SK-N-SH (cell line): Measurements from ENCODE around the gene IL17RE. TPM values are rescaled to one million over a fixed set of nuclear protein-coding genes. Genes with fewer than 3 reads are reported as not detected.
A peak's percentile ranks its signal among the peaks of the same experiment; 100 is the strongest.
"Not testable (repeated sequence)": the region's sequence is repeated elsewhere in the genome, so short reads cannot be mapped to it uniquely, and the experiment has no call there.

ENCODE experiments used
- CTCF ChIA-PET: fragments of 300-600, 350-600 bp; formaldehyde crosslinking; extraction: SDS; loops from one replicate; lab custom pipeline; 2021; lab: Yijun Ruan, JAX
- POLR2A ChIA-PET: fragments of 350-600 bp; sonication (Branson Sonifier 250); formaldehyde crosslinking; extraction: SDS; loops from one replicate; lab custom pipeline; 2020; ENCODE audit warnings: antibody characterized with exemption, inconsistent platforms; lab: Yijun Ruan, JAX
- DNase-seq: peaks from one replicate; pipeline ENCODE4 v3.0.0; 2012
- H2AFZ ChIP-seq: fragments of 200-600 bp; sonication (generic); 2 replicates; pipeline ENCODE4 v1.8.1; 2016; ENCODE audit warnings: antibody characterized with exemption, mild to moderate bottlenecking, low read depth
- H3F3A ChIP-seq: fragments of 200-600 bp; sonication (generic); replicated peaks from 2 replicates; pipeline ENCODE3; 2016; ENCODE audit warnings: antibody characterized with exemption, mild to moderate bottlenecking; ENCODE audit not compliant: insufficient read depth
- H3K27ac ChIP-seq, 2 experiments: fragments of 200-500 bp in 1 of 2; fragments of 200-600 bp in 1 of 2; sonication (Bioruptor generic) in 1 of 2; sonication (generic), shearing (Covaris generic) in 1 of 2; 2 replicates each; pipeline versions ENCODE4 v1.5.1 to v1.6.1; 2014 to 2016; ENCODE audit warnings: low read depth in 2 of 2, inconsistent platforms in 1 of 2, low read length in 1 of 2, mild to moderate bottlenecking in 1 of 2, mixed read lengths in 1 of 2
- H3K27me3 ChIP-seq: fragments of 200-600 bp; sonication (generic), shearing (Covaris generic); 2 replicates; pipeline ENCODE4 v1.6.1; 2016; ENCODE audit warnings: mixed run types; ENCODE audit not compliant: insufficient read depth
- H3K36me3 ChIP-seq, 2 experiments: fragments of 200-500 bp in 1 of 2; fragments of 200-600 bp in 1 of 2; sonication (Bioruptor generic) in 1 of 2; sonication (generic) in 1 of 2; replicated peaks in 1 of 2; 2 replicates each; pipeline versions ENCODE3 to v1.5.1; 2014 to 2016; ENCODE audit warnings: low read length in 1 of 2, mild to moderate bottlenecking in 1 of 2; ENCODE audit not compliant: insufficient read depth in 2 of 2, control insufficient read depth in 1 of 2
- H3K4me1 ChIP-seq, 2 experiments: fragments of 200-500 bp in 1 of 2; fragments of 200-600 bp in 1 of 2; sonication (Bioruptor generic) in 1 of 2; sonication (generic), shearing (Covaris generic) in 1 of 2; 2 replicates each; pipeline versions ENCODE4 v1.5.1 to v1.6.1; 2014 to 2016; ENCODE audit warnings: low read depth in 1 of 2, low read length in 1 of 2, mixed run types in 1 of 2; ENCODE audit not compliant: insufficient read depth in 2 of 2, control insufficient read depth in 1 of 2
- H3K4me2 ChIP-seq: fragments of 200-600 bp; sonication (generic), shearing (Covaris generic); 2 replicates; pipeline ENCODE4 v1.6.1; 2017; ENCODE audit warnings: mixed run types
- H3K4me3 ChIP-seq, 2 experiments: fragments of 200-500 bp in 1 of 2; fragments of 200-600 bp in 1 of 2; sonication (Bioruptor generic) in 1 of 2; sonication (generic), shearing (Covaris generic) in 1 of 2; 2 replicates each; pipeline versions ENCODE4 v1.5.1 to v1.8.1; 2014 to 2016; ENCODE audit warnings: low read depth in 2 of 2, inconsistent platforms in 1 of 2, low read length in 1 of 2, mild to moderate bottlenecking in 1 of 2, mixed read lengths in 1 of 2, moderate library complexity in 1 of 2
- H3K79me2 ChIP-seq: fragments of 200-600 bp; sonication (generic); 2 replicates; pipeline ENCODE4 v1.8.1; 2017; ENCODE audit warnings: mild to moderate bottlenecking; ENCODE audit not compliant: insufficient read depth
- H3K9ac ChIP-seq: fragments of 200-600 bp; sonication (generic); 2 replicates; pipeline ENCODE4 v1.6.1; 2017; ENCODE audit warnings: mixed run types
- H3K9me2 ChIP-seq: fragments of 200-600 bp; sonication (generic); 2 replicates; pipeline ENCODE4 v1.6.1; 2017; ENCODE audit warnings: mixed run types
- H3K9me3 ChIP-seq: fragments of 200-600 bp; sonication (generic); 2 replicates; pipeline ENCODE4 v1.6.1; 2017; ENCODE audit warnings: mixed run types, mild to moderate bottlenecking, moderate library complexity
- H4K20me1 ChIP-seq: fragments of 200-600 bp; sonication (generic); 2 replicates; pipeline ENCODE4 v1.6.1; 2017; ENCODE audit warnings: mild to moderate bottlenecking, mixed run types; ENCODE audit not compliant: insufficient read depth
- CHD2 ChIP-seq: fragments of 150-350 bp; IDR thresholded peaks from 2 replicates; pipeline ENCODE4 v1.6.1; 2018; ENCODE audit warnings: low read length; ENCODE audit not compliant: partially characterized antibody
- CTCF ChIP-seq: fragments of 200-600 bp; sonication (generic); IDR thresholded peaks from 2 replicates; pipeline ENCODE4 v1.6.1; 2017; ENCODE audit warnings: antibody characterized with exemption, mild to moderate bottlenecking, moderate library complexity
- FOXJ3 ChIP-seq: sonication (generic); formaldehyde crosslinking; IDR thresholded peaks from 2 replicates; pipeline ENCODE4 v1.5.1; 2020; ENCODE audit warnings: mild to moderate bottlenecking, missing genetic modification reagents
- GABPA ChIP-seq: IDR thresholded peaks from 2 replicates; pipeline ENCODE4 v1.4.0; 2012; ENCODE audit warnings: low read depth, mild to moderate bottlenecking
- GATA2 ChIP-seq: sonication (generic); formaldehyde crosslinking; IDR thresholded peaks from 2 replicates; pipeline ENCODE4 v1.5.0; 2020; ENCODE audit warnings: mild to moderate bottlenecking, missing genetic modification reagents
- MAX ChIP-seq: IDR thresholded peaks from 2 replicates; pipeline ENCODE4 v1.4.0; 2012; ENCODE audit warnings: low read depth
- NRF1 ChIP-seq: IDR thresholded peaks from 2 replicates; pipeline ENCODE4 v1.6.1; 2012; ENCODE audit warnings: low read depth, mild to moderate bottlenecking, low read length
- RAD21 ChIP-seq: IDR thresholded peaks from 2 replicates; pipeline ENCODE4 v1.6.1; 2012; ENCODE audit warnings: mild to moderate bottlenecking, low read length
- SIN3A ChIP-seq: IDR thresholded peaks from 2 replicates; pipeline ENCODE4 v1.6.1; 2012; ENCODE audit warnings: low read depth, mild to moderate bottlenecking, low read length, moderate library complexity, borderline replicate concordance
- SMC3 ChIP-seq: IDR thresholded peaks from 2 replicates; pipeline ENCODE4 v1.6.1; 2012; ENCODE audit warnings: low read depth, low read length, improper control_type of control experiment
- TCF12 ChIP-seq: IDR thresholded peaks from 2 replicates; pipeline ENCODE4 v1.4.0; 2012
- USF1 ChIP-seq: IDR thresholded peaks from 2 replicates; pipeline ENCODE4 v1.4.0; 2012; ENCODE audit warnings: low read depth, borderline replicate concordance
- ZBTB33 ChIP-seq: IDR thresholded peaks from 2 replicates; pipeline ENCODE4 v1.4.0; 2012; ENCODE audit warnings: low read depth, borderline replicate concordance
- WGBS: methylation state at CpG from one replicate; pipeline ENCODE4 v1.1.6; 2017; ENCODE audit warnings: low lambda C conversion rate; 5-methylcytosine and 5-hydroxymethylcytosine counted together
- polyA plus RNA-seq, 3 experiments: library from polyadenylated mRNA; depleted of rRNA; stranded (reverse); fragments of >200 nt; gene quantifications; 2 replicates each; pipeline ENCODE4 v1.2.3, GENCODE V29; 2012

IL17RE gene
- polyA plus RNA-seq, 1 of the 3 experiments (the other 2 are of a cell fraction), result 0.95 TPM

GRCh38 chr3:9890249-9891071 is 12.2 kb upstream of the IL17RE start, which contains the start of gene JAGN1 (continued):
- no peak for TF ChIP-seq ZBTB33

- H3K27ac ChIP-seq, result peak overlapping the region; percentile 78 to 90
- H3K79me2 ChIP-seq, result peaks cover 48% of the 10 kb centered on the region
- H3K9me2 ChIP-seq, result no peaks in the 10 kb centered on the region
- H3K4me1 ChIP-seq, result peaks cover 3 to 9% of the 10 kb centered on the region in 2 experiments; a peak in 2 of 4 replicates
- H2AFZ ChIP-seq, result peak overlapping the region; percentile 98
- peaks cover 27% of the 10 kb centered on the region for H3F3A ChIP-seq
- H3K4me3 ChIP-seq, result peak overlapping the region; percentile 81 to 84
- peak overlapping the region; percentile 95 for H3K9ac ChIP-seq
- TF ChIP-seq SIN3A (0 out of 2 replicates have a peak, but pooled peaks have one; percentile 2), GABPA (no peak)
- TF ChIP-seq, all 33 proteins: peak for 1
- Histone ChIP-seq H3K27me3 (no peaks in the 10 kb centered on the region), H3K36me3 (peaks cover 23 to 25% of the 10 kb centered on the region in 2 experiments), H4K20me1 (peaks cover 7% of the 10 kb centered on the region; the same call in 1 of the 2 replicates), H3K4me2 (peak overlapping the region; percentile 75), H3K9me3 (no peaks in the 10 kb centered on the region)
- WGBS, result 8% methylated on average over 12 of the region's 12 CpGs
- ChIA-PET CTCF (interaction anchor here (1.0 to 1.4 kb wide), 4 partner anchors 10 to 55 kb away, joined by 3 to 4 read pairs (median 4); no protein-coding TSS in a partner anchor), POLR2A (interaction anchor here (0.6 to 2.0 kb wide), 6 partner anchors 9 to 47 kb away, joined by 3 to 11 read pairs (median 3); partner anchors contain the start of gene CRELD1)
- DNase-seq, result no peak
Measured at GRCh38 chr3:9891072-9891622, 11.5 kb upstream of the IL17RE start.

GRCh38 chr3:9893739-9894138 is 8.9 kb upstream of the IL17RE start:
- H3K9me3 ChIP-seq, result no peaks in the 10 kb centered on the region
- H3K27me3 ChIP-seq, result no peaks in the 10 kb centered on the region
- H3K4me2 ChIP-seq, result peak overlapping the region; percentile 1; the same call in 1 of the 2 replicates
- no peak overlapping the region for H3K4me3 ChIP-seq
- no peaks in the 10 kb centered on the region for H3K9me2 ChIP-seq
- no peak overlapping the region for H3K9ac ChIP-seq
- peaks cover 54% of the 10 kb centered on the region for H3K79me2 ChIP-seq
- WGBS, result 88% methylated on average over 1 of the region's 1 CpG
- POLR2A ChIA-PET, result interaction anchor here (1.4 kb wide), 1 partner anchor 10 kb away, joined by 5 read pairs; the partner anchor contains the start of gene IL17RE
- H3K27ac ChIP-seq, result peak overlapping the region in 1 of 2 experiments; percentile 55; a peak in 2 of 4 replicates
- H3K4me1 ChIP-seq, result peaks cover 3 to 15% of the 10 kb centered on the region in 2 experiments; a peak in 2 of 4 replicates
- peaks cover 7% of the 10 kb centered on the region; the same call in 1 of the 2 replicates for H4K20me1 ChIP-seq
- TF ChIP-seq NRF1 (no peak), GATA2 (CRISPR knock-in tag) (no peak), FOXJ3 (no peak), USF1 (no peak), SMC3 (no peak), CHD2 (no peak), RAD21 (no peak), MAX (no peak), TCF12 (no peak), CTCF (no peak)
- TF ChIP-seq, all 33 proteins: peak for 0
- Histone ChIP-seq H3K36me3 (peaks cover 23 to 25% of the 10 kb centered on the region in 2 experiments), H3F3A (peaks cover 33% of the 10 kb centered on the region), H2AFZ (no peak overlapping the region)
- DNase-seq, result no peak
- CTCF ChIA-PET, result interaction anchor here (2.1 kb wide), 1 partner anchor 9 kb away, joined by 6 read pairs; the partner anchor contains the start of gene IL17RE

GRCh38 chr3:9895715-9896114 is 6.9 kb upstream of the IL17RE start:
- peaks cover 0 to 13% of the 10 kb centered on the region in 2 experiments; a peak in 2 of 4 replicates for H3K4me1 ChIP-seq
- H3K9me3 ChIP-seq, DNase-seq, CTCF ChIA-PET, H3K4me3 ChIP-seq, H3K9ac ChIP-seq, H2AFZ ChIP-seq, H3K9me2 ChIP-seq, H3K27me3 ChIP-seq, H3K4me2 ChIP-seq, H4K20me1 ChIP-seq, H3K27ac ChIP-seq: not testable (repeated sequence)
- POLR2A ChIA-PET, result interaction anchor here (0.6 to 0.9 kb wide), 2 partner anchors 15 to 38 kb away, joined by 3 read pairs; partner anchors contain the start of gene CRELD1
- H3K36me3 ChIP-seq, result peaks cover 23 to 25% of the 10 kb centered on the region in 2 experiments
- 99% methylated on average over 3 of the region's 3 CpGs for WGBS
- H3K79me2 ChIP-seq, result peaks cover 51% of the 10 kb centered on the region
- H3F3A ChIP-seq, result peaks cover 31% of the 10 kb centered on the region
